HG03354 (cell line): Measurements from ENCODE around the gene RRBP1.
"Not testable (repeated sequence)": the region's sequence is repeated elsewhere in the genome, so short reads cannot be mapped to it uniquely, and the experiment has no call there.

ENCODE experiments used
- ATAC-seq: cut with Tn5 transposase; IDR thresholded peaks from one replicate; pipeline ENCODE4 v1.9.1; 2021; ENCODE audit warnings: mild to moderate bottlenecking; ENCODE audit not compliant: unreplicated experiment, poor library complexity, severe bottlenecking

The RRBP1 gene

DNA sequence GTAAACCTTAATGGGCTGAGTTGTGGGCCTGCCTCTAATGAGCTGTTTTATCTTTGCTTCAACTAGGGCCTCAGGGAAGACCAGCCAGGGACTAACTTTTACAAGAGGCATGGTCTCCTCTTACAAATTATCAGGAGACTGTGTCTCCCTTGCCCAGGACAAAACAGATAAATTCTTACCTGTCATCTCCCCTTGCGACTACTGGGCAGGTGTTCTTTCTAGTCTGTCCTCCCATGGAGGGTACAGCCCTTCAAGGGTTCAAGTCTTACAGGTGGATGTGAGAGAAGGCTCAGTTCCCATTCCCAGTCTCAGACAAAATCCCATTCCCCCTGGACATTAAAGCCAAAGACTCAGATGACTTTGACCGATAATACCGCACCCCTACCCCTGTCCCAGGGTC is 13.6 kb downstream of the RRBP1 start:
- ATAC-seq, result no peak

DNA sequence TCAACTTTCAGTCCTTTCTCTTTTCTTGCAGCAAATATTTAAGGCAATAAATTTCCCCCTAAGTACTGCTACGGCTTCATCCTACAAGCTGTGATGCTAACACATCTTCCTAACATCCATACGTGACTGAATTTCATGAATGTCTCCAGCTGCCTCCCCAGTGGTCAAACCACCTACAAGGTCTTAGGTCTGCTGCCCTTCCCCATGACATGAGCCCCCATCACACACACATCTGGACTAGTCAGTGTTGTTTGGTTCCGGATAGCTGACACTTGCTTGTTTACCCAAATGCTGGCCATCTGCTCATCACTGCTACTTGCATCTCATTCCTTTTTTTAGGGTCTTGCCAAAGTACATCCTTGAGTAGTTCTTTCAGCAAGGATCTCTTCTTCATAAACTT is 14.6 kb downstream of the RRBP1 start:
- no peak for ATAC-seq

DNA sequence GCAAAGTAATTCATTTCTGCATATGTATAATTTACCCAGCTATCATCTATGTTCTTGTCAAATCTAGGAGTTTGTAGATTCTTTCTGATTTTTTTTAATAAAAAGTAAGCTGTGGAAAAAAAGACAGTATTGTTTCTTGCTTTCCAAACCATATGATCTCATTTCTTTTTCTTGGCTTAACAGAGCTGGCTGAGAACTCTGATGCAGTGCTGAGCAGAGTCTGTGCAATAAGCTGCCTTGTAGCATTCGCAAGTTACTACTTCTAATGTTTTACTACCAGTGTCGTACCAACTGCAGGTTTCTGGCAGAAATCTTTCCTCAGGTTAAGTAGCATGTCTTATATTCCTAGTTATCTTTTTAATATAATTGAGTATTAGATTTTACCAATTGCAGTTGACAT is 15.6 kb downstream of the RRBP1 start:
- no peak for ATAC-seq

DNA sequence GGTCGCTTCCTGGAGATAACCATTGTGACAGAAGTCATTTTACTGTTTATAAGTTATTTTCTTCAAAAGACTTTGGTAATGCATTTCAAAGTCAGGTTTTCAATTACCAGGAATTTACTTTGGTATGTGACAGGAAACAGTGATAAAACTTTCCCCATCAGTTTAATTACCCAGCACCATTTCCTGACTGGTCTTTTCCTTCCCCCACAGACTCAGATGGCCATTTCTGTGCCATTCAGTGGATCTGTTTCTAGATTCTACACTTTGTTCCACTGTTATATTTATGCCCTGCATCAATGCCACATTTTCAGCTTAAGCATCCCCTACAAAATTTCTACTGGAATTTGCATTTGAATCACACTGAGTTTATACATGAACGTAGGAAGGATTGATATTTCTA is 16.3 kb downstream of the RRBP1 start:
- no peak for ATAC-seq

GRCh38 chr20:17664025-17664633 is 17.9 kb downstream of the RRBP1 start:
- ATAC-seq, result no peak

GRCh38 chr20:17663486-17663885 is 18.6 kb downstream of the RRBP1 start:
- ATAC-seq, result no peak

DNA sequence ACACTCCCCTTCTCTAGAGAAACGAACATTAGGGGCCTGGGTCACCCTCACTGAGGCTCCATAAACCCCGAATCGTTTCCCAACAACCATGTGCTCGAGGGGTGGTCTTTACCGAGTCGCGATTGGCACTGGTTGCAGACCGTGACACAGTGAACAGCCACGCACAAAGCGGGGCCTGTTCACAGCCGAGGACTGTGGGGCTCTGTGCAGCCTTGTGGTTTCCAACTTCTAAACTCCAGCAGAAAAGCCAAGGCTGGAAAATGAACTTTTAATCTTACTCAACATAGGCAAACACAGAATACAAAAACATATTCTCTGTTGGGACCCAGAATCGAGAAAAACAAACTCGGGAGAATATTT is 19.0 kb downstream of the RRBP1 start:
- ATAC-seq, result no peak

DNA sequence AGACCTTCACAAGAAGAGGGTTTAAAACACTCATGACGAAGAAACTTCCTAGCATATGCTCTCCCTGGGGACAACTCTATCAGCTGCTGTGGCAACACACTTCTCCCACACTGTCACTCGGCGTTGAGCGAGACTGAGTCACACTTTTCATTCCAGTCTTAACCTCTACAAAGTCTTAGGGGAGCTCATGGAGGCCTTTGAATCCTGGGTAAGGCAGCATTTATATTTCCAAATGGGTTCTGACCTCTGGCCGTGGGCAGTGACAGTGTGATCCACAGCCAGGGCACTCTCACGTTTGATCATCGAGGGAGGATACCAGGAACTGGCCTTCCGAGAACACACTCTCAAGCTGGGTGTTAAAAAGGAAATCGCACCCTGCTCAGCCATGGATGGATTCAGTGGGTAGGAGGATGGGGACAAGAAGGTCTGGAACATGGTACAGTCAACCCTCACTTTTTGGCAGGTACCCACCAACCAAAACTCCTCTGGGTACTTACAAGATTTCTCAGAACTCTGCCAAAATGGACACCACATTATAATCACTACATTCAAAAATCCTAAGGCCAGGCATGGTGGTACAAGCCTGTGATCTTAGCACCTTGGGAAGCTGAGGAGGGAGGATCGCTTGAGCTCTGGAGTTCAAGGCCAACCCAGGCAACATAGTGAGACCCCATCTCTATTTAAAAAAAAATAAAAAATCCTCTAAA is 19.6 kb downstream of the RRBP1 start:
- no peak for ATAC-seq

GRCh38 chr20:17661121-17661744 is 20.8 kb downstream of the RRBP1 start:
- ATAC-seq, result no peak

- ATAC-seq, result no peak
These were observed 21.4 kb downstream of the RRBP1 start for GRCh38 chr20:17660667-17661066.

GRCh38 chr20:17659801-17660200 is 22.2 kb downstream of the RRBP1 start:
- no peak for ATAC-seq

- ATAC-seq, result not testable (repeated sequence)
These were observed 22.7 kb downstream of the RRBP1 start for GRCh38 chr20:17659344-17659743.

- no peak for ATAC-seq
These were observed 23.4 kb downstream of the RRBP1 start for GRCh38 chr20:17658648-17658993.

GRCh38 chr20:17657898-17658647 is 24.0 kb downstream of the RRBP1 start:
- ATAC-seq, result no peak

DNA sequence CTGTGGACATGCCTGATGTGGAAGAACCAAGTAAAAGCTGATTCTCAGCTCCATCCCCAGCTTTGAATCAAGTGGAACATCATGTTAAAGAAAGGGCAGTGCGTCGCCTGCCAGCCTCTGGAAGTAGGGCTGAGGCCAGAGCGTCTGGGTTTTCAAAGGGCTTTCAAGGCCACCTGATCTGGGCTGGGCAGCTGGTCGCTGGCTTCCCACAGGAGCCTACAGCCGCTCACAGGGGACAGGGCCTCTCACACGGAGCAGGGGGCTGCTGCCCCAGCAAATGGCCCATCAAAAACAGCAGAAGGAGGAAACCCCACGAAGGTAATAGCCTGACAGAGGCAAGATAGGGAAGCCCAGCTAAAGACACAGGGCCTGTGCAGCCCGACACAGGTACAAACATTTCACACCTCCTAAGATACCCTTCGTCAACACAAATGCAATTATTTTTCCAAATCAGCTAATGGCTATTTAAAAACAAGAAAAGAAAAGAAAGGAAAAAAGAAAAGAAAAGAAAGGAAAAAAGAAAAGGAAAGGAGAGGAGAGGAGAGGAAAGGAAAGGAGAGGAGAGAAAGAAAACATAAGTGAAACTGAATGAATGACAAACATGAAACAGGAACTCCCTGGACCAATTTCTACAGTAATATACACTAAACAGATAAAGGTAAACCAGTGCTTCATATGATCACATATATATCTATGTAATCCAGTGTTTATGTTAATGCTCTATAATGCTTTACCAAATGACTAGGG is 24.8 kb downstream of the RRBP1 start:
- no peak for ATAC-seq

GRCh38 chr20:17655865-17656479 is 26.1 kb downstream of the RRBP1 start:
- no peak for ATAC-seq

GRCh38 chr20:17655286-17655651 is 26.8 kb downstream of the RRBP1 start:
- ATAC-seq, result no peak

GRCh38 chr20:17654649-17655285 is 27.3 kb downstream of the RRBP1 start:
- no peak for ATAC-seq
